Fibroblast of villous mesenchyme (primary cell): ENCODE measurements around the gene MYOZ1. TPM values are rescaled to one million over a fixed set of nuclear protein-coding genes. Genes with fewer than 3 reads are reported as not detected.
"Not testable (repeated sequence)": the region's sequence is repeated elsewhere in the genome, so short reads cannot be mapped to it uniquely, and the experiment has no call there.

Experiments used
- DNase-seq: peaks from one replicate; pipeline ENCODE4 v3.0.0-alpha.2; 2010; ENCODE audit warnings: low read depth
- H3K4me3 ChIP-seq: 2 replicates; pipeline ENCODE4 v1.5.1; 2011; ENCODE audit warnings: low read depth, mild to moderate bottlenecking, low read length
- total RNA-seq: library from RNA; depleted of rRNA; stranded (reverse); fragments of >200 nt; gene quantifications from 2 replicates; pipeline ENCODE4 v1.2.3, GENCODE V29; 2012
- TF ChIP-seq, protein P1 (sequence below): IDR thresholded peaks from 2 replicates; pipeline ENCODE4 v1.5.1; 2012; ENCODE audit warnings: low read depth, mild to moderate bottlenecking, low read length; ENCODE audit not compliant: insufficient read depth

The MYOZ1 gene
- total RNA-seq, 1 donor = 0.43 TPM

DNA sequence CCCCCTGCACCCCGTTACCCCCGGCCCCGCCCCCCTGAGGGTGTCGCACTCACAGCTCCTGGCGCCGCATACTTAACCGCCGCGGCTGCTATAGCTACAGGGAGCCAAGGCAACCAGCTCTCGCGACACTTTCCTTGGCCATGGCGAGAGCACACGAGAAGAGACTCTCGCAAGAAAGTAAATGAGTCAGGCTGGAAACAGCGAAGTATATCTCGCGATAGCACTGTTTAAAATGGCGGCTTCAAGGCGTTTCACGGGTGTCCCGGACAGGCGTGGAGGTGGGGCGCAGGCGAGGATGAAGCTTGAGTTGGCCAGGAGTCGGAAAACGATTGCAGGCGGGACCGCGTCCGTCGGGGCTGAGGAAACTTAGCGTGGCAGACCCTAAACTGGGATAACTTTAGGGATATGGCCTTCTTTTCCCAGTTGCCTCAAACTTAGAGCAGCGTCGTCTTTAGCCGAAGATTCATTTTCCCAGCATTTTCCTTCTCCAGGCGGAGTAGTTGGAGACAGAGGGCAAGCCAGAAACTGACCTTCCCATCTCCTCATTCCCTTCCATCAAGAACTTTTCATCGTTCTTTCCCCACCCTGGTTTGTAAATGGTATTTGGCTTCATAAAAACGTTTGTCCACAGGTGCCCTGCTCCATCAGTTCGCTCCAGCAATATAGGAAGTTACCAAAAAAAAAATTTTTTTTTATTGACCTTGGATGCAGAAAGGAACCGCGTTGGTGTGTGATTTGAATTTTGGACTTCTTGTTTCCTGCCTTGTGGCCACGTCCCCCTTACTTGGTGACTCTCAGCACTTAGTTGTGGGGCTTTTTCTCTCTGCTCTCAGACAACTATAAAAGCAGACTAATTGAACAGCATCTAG is 15.2 kb downstream of the MYOZ1 start:
- TF ChIP-seq, protein P1, sequence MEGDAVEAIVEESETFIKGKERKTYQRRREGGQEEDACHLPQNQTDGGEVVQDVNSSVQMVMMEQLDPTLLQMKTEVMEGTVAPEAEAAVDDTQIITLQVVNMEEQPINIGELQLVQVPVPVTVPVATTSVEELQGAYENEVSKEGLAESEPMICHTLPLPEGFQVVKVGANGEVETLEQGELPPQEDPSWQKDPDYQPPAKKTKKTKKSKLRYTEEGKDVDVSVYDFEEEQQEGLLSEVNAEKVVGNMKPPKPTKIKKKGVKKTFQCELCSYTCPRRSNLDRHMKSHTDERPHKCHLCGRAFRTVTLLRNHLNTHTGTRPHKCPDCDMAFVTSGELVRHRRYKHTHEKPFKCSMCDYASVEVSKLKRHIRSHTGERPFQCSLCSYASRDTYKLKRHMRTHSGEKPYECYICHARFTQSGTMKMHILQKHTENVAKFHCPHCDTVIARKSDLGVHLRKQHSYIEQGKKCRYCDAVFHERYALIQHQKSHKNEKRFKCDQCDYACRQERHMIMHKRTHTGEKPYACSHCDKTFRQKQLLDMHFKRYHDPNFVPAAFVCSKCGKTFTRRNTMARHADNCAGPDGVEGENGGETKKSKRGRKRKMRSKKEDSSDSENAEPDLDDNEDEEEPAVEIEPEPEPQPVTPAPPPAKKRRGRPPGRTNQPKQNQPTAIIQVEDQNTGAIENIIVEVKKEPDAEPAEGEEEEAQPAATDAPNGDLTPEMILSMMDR = no peak
- peak; percentile 98 for DNase-seq
- H3K4me3 ChIP-seq = peak overlapping the region; percentile 96

DNA sequence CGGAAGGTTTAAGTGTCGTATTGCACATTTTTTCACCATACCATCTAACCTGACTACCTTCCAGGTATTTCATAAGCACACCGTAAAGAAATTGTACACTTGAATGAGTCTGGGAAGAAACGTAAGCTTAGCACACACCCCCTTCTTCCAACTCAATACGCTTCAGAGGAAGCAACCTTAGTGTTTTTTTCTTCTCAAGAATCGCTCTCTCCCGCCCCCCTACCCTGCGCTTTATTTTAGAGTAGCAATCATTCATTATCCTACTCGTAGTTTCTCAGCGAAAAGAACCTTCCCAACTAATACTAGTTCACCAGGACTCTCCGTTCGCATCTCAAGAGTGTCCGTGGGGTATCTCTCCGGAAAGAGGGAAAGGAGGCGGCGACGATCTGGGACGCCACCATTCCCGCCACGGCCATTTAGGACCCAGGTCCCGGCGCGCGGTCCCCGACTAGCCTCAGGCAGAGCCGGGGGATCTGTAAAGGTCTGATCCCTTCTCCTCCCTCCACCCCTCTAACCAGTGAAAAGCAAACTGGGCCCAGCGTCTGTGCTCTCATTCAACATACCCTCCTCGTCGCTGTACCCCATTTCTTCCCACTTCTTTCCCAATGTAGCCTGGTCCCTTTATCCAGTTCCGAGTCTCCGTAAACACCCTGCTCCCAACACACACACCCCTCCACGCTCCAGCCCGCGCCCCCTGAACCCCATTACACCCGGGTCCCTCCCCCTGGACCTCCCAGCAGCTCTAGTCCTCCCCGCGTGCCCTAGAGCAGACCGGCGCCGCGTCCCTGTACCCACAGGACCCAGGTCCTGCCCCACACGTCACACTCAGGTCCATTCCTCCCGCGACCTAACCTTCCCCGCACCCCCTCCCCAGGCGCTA is 16.0 kb downstream of the MYOZ1 start:
- peak; percentile 24 for DNase-seq
- peak overlapping the region; percentile 96 for H3K4me3 ChIP-seq
- TF ChIP-seq, protein P1 = no peak

DNA sequence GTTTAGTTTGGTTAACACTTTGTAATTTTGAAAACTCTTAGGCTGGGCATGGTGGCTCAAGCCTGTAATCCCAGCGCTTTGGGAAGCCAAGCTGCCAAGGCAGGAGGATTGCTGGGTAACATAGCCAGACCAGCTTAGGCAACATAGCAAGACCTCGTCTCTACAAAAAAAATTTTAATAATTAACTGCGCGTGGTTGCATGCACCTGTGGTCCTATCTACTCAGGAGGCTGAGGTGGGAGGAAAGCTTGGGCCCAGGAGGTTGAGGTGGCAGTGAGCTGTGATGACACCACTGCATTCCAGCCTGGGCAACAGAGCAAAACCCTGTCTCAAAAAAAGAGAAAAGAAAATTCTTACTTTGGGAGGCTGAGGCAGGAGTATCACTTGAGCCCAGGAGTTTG is 18.2 kb downstream of the MYOZ1 start:
- no peak overlapping the region for H3K4me3 ChIP-seq
- TF ChIP-seq, protein P1 = no peak
- DNase-seq = no peak

- H3K4me3 ChIP-seq, DNase-seq: not testable (repeated sequence)
Observed at GRCh38 chr10:73620974-73621373, 20.3 kb downstream of the MYOZ1 start.

GRCh38 chr10:73617143-73617542 is 24.1 kb downstream of the MYOZ1 start:
- not testable (repeated sequence) for H3K4me3 ChIP-seq, DNase-seq

DNA sequence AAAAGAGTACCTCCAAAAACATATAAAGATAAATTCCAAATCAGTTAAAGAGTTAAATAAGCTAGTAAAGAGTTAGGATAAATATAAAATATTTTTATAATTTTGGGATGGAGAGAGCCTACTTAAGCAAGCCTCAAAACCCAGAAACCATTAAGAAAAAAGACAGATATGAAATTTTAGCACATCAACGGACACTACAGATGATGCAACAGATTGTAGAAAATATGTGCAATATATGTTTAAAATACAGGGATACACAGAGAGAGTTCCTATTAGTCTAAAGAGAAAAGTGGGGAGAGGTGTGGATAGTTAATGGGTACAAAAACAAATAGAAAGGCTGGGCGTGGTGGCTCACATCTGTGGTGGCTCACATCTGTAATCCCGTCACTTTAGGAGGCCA is 26.6 kb downstream of the MYOZ1 start:
- TF ChIP-seq, protein P1 = no peak
- no peak overlapping the region for H3K4me3 ChIP-seq
- no peak for DNase-seq

DNA sequence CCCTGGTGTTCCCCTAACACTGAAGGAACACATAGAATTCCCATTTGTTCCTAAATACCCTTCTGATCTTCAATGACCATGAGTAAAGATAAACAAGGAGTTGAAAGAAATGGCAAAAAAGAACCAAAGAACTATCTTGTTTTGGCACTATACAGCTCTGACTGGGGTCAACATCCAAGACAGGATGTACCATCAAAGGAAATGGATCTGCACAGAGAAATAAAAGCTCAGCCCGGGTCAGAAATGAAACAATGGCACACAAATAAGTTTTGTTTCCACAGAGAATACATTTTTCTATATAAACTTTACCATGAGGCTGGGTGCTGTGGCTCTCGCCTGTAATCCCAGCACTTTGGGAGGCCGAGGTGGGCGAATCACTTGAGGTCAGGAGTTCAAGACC is 32.2 kb downstream of the MYOZ1 start:
- no peak for DNase-seq
- H3K4me3 ChIP-seq = no peak overlapping the region
- TF ChIP-seq, protein P1 = no peak
